HG03342 (cell line): ENCODE measurements around the gene PHACTR1.

Experiments
- ATAC-seq: cut with Tn5 transposase; IDR thresholded peaks from one replicate; pipeline ENCODE4 v1.9.1; 2021; ENCODE audit warnings: mild to moderate bottlenecking, moderate library complexity; ENCODE audit not compliant: unreplicated experiment

The PHACTR1 gene

GRCh38 chr6:12800120-12800519 lies 83.6 kb downstream of the PHACTR1 start:
- ATAC-seq, result no peak

GRCh38 chr6:12801141-12801540 lies 84.6 kb downstream of the PHACTR1 start:
- no peak for ATAC-seq

DNA sequence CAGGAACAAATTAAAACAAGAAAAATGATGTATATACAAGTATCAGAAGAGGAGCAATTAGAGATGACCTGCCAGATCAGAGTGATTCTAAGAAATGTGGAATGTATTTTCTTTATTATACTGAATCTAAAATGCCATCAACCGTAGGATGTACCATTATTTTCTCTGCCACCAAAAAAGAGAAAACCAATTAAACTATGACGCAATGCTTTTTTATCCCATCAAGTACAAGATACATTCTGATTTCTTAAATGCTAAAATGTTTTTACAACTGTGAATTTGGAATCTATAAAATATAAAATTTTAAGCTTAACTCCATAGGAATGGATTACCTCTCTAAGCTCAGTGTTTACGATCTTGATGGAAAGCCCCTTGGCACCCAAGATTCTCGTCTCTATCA lies 85.9 kb downstream of the PHACTR1 start:
- no peak for ATAC-seq

DNA sequence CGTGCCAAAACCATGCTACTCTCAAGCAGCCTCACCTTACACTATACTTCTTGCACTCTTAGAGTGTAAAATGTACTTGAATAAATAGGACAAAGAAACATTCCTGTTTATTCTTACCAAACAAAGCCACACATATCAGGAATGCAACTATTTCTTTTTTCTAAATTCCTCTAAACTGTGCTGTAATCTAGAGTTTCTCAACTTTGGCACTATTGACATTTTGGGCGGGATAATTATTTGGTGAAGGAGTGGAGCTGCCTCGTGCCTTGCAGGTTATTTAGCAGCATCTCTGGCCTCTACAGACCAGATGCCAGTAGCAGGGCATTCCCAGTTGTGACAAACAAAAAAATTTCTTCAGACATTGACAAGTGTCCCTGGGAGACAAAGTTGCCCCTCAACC lies 86.9 kb downstream of the PHACTR1 start:
- no peak for ATAC-seq

- ATAC-seq, result no peak
These were observed 88.5 kb downstream of the PHACTR1 start for GRCh38 chr6:12804952-12805645.

DNA sequence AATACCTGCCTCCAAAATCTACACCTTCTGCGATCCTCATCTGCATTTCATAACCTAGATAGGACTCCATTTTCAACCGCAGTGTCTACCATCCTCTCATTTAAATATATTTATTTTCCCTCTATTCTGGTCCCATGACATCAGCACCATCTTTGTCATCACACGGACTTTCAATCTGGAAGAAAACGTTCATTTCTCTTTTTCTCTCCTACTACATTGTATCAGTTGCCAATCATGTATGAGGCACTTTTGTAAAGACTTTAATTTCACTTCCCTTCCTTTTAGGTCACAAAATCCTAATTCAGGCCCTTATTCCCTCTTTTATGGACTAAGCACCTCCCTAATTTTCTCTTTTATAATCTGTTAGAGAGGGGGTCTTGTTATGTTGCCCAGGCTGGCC lies 89.6 kb downstream of the PHACTR1 start:
- ATAC-seq, result no peak

DNA sequence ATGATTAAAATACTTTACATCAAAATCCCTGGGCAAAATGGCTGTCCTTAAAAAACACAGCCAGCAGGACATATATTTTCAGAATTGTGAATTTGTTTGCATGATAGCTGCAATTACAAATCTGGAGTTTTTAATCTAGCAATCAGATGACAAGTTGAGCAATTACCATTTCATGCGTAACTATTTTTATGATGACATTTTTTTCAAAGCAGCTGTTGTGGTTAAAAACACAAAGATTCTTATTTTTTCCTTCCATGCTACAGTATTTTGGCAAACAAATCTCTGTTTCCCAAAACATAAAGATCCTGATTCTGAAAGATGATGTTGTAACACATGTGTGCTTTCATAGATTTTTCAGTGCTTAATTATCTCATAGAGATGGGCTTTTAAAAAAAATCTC lies 90.2 kb downstream of the PHACTR1 start:
- no peak for ATAC-seq

- ATAC-seq, result no peak
These were observed 95.0 kb downstream of the PHACTR1 start for GRCh38 chr6:12811519-12811918.

DNA sequence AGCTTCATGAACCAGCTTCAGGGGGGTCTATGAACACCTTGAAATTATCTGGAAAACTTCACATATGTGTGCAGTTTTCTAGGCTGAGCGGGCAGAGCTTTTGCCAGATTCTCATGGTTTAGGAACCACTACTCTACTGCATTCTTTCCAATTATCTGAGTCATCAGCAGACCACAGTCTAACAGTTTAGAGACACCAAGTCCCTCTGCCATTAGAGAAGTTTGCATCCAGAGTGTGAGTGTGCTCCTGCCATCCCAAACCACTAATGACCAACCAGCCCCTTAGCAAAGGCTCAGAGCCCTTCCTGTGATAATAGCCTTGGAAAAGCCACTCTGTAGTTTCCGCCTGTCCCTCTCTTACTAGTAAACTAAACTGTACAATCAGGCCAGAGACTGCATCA lies 96.8 kb downstream of the PHACTR1 start:
- no peak for ATAC-seq

GRCh38 chr6:12814015-12814414 lies 97.4 kb downstream of the PHACTR1 start:
- no peak for ATAC-seq

GRCh38 chr6:12815089-12815488 lies 98.5 kb downstream of the PHACTR1 start:
- no peak for ATAC-seq

GRCh38 chr6:12815884-12816600 lies 99.5 kb downstream of the PHACTR1 start:
- ATAC-seq, result no peak

GRCh38 chr6:12818324-12818723 lies 101.8 kb downstream of the PHACTR1 start:
- no peak for ATAC-seq

GRCh38 chr6:12823847-12824246 lies 107.3 kb downstream of the PHACTR1 start:
- ATAC-seq, result no peak

DNA sequence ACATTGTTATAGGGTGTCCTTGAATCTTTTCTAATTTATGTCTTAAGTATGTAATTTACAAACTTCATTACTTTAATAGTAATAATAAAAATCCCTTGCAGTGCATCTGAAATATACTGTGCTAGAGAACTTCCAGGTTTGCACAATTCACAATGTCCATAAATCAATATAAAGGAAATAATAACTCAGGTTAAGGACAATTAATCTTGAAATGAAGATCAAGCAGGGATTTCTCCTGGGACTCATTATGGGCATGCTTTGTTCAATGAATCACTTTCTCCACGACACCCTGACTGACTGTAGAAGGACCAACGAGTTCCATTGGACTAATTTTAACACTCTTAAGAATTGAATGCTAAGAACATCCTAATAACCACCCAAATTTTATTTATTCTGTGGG lies 110.0 kb downstream of the PHACTR1 start:
- no peak for ATAC-seq

DNA sequence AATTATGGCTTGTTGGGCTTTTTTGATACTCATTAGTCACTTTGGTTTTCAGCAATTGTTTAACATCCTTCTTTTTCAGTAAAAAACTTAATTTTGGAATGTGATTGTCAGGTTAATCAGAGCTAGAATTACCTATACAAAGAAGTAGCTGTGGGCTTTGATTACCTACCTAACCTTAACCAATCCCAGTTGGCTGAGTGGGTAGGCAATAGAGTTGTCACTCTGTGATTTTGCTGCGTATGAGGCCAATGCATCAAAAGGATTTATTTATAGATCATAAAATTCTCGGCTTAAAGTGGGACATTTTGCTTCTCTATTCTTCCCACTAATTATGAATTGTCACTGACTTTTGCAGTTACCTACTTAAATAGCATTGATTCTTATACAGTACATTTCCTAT lies 111.4 kb downstream of the PHACTR1 start:
- no peak for ATAC-seq

DNA sequence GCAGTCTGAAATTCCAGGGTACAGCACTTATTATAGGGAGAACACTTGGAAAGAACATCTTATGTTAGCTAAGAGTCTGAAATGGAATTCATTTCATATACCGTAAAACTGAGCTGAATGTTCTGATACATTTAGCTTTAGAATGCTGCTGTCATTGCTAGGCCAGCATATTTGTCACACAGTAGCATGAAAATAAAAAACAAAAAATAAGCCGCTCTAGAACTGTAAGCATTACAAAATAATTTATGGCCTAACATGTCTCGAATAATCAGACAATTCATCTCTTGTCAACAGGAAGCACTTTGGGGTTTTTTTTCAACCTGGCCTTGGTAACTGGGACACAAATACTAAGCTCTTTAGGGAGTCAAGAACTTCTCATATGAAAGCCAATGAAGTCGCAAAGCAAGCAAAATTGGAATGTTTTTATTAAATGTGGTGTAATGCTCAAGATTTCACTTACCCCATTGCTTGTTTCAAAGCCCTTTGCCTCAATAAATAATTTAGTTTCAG lies 115.7 kb downstream of the PHACTR1 start:
- ATAC-seq, result no peak

GRCh38 chr6:12836009-12836408 lies 119.4 kb downstream of the PHACTR1 start:
- ATAC-seq, result no peak

GRCh38 chr6:12841619-12842018 lies 125.1 kb downstream of the PHACTR1 start:
- ATAC-seq, result no peak

DNA sequence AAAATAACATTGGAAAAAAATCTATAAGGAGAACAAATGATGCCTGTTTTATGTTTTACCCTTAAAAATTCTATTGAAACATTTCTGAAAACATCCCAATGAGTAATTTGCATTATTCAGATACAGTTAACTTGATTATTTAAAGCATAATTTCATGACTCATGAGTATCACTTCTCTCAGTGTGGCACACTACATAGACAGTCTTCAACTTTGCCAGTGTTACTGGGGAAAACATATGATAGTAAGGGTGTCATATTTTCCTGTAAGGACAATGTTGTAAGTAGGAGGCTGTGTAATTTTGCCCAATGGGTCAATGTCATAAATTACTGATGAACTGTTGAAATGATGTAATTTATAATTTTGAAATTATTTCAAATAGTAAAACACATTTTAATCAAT lies 125.5 kb downstream of the PHACTR1 start:
- no peak for ATAC-seq

DNA sequence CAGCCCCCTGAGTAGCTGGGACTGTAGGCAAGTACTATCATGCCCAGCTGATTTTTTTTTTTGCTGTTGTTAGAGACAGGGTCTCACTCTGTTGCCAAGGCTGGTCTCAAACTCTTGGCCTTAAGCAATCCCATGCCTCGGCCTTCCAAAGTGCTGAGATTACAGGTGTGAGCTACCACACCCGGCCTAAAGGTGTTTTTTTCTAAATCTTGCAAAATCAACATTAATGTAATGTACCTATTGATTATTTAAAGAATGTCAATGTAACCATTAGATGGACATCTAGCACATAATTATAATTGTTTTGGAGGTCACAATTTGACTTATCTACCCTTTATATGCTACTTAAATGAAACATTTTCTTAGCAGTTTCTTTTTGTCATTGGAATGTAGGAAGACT lies 126.1 kb downstream of the PHACTR1 start:
- ATAC-seq, result no peak
